Measurements from ENCODE around the gene BFSP1.

Gene BFSP1

GRCh38 chr20:17457588-17458190, 73.5 kb downstream of the BFSP1 start:
- DNase-seq, result no peak

GRCh38 chr20:17457079-17457478, 74.1 kb downstream of the BFSP1 start:
- no peak for DNase-seq

GRCh38 chr20:17456279-17456678, 74.9 kb downstream of the BFSP1 start:
- no peak for DNase-seq

- DNase-seq, result no peak
Measured at GRCh38 chr20:17453592-17453991, 77.6 kb downstream of the BFSP1 start.

- DNase-seq, result no peak
Measured at GRCh38 chr20:17452441-17452840, 78.7 kb downstream of the BFSP1 start.

- DNase-seq, result no peak
Measured at GRCh38 chr20:17449031-17449430, 82.1 kb downstream of the BFSP1 start.

GRCh38 chr20:17448071-17448470, 83.1 kb downstream of the BFSP1 start:
- no peak for DNase-seq

- no peak for DNase-seq
Measured at GRCh38 chr20:17446171-17446570, 85.0 kb downstream of the BFSP1 start.

GRCh38 chr20:17445543-17445942, 85.6 kb downstream of the BFSP1 start:
- DNase-seq, result no peak

- DNase-seq, result no peak
Measured at GRCh38 chr20:17444091-17444490, 87.1 kb downstream of the BFSP1 start.

Data from stimulated activated CD4-positive, alpha-beta T cell treated with anti-CD3 and anti-CD28 coated beads, Interleukin-4, amount 100 ng/mL, for 4 hours (primary cell).